AG09319 (cell line): ENCODE data around the gene OSM.

ENCODE experiments used
- DNase-seq: peaks from one replicate; pipeline ENCODE4 v3.0.0-alpha.2; 2010; ENCODE audit warnings: low read depth; ENCODE audit errors: extremely low read depth
- CTCF ChIP-seq: IDR thresholded peaks from 2 replicates; pipeline ENCODE4 v1.5.1; 2011; ENCODE audit warnings: low read depth, mild to moderate bottlenecking, inconsistent platforms, low read length, moderate library complexity

The OSM gene

DNA sequence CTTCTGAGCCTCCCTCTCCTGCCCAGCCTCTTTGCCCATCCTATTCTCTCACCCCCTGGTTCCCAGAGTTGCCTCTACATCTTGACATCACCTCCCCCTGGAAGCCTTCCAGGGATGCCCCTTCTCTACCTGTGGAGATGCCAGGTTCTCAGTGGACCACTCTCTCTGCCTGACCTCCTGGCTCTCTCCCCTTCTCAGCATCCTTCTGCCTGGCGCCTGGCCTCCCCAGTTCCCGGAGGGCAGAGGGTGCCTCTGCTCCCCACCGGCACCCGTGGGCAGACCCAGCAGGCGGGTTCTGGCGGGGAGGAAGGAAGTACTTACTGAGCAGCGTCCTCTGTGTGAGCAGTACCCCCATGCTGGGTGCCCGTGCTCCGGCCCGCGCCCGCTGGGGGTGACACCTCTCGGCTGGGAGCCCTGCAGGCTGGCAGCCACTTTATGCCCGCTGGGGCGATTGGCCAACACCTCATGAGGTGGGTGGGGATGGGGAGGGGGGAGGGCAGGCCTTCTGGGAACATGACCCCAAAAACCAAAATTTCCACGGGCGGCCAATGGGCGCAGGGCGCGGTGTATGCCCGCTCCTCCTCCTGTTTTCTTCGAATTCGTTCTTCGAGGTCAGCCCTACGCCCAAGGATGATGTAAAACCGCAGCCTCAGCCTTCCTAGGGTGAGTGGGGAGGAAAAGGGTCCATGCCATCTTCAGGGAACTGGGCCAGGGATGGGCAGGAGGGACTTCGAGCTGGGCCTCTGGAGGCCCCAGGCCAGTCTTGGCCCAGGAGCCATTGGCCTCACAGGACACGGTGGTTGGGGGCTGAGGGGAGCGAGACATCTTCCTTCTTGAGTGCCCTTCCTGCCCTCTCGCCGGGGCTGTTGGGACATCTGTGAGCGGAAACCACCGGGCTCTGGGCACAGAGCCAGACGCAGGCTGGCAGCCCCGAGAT is at the start of gene OSM:
Gene OSM, minus strand, starts transcription at position 407 of the 937 bp plus-strand sequence. Its CDS starts 52 bp downstream, at position 355.
- TF ChIP-seq CTCF = no peak
- DNase-seq = no peak

DNA sequence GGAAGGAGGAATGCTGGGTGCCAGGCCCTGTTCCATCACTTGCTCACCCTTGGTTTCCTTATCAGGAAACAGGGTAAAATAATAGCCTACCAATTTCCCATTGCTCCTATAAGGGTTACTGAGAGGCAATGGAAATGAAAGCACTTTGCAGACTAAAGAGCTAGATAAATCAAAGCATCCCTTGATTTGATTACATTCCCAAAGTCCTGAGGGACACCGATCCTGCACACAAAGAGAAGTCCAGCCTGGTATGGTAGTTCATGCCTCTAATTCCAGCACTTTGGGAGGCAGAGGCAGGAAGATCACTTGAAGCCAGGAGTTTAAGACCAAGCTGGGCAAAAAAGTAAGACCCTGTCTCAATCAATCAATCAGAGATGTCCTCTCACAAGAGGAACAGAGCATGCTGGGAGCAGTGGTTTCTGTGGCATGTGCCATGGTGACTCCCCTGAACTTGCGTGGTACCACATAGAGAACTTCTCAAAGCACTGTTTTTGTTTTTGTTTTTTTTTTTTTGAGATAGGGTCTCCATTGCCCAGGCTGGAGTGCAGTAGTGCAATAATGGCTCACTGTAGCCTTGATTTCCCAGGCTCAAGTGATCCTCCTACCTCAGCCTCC is 49.4 kb upstream of the OSM start:
- no peak for TF ChIP-seq CTCF
- no peak for DNase-seq

DNA sequence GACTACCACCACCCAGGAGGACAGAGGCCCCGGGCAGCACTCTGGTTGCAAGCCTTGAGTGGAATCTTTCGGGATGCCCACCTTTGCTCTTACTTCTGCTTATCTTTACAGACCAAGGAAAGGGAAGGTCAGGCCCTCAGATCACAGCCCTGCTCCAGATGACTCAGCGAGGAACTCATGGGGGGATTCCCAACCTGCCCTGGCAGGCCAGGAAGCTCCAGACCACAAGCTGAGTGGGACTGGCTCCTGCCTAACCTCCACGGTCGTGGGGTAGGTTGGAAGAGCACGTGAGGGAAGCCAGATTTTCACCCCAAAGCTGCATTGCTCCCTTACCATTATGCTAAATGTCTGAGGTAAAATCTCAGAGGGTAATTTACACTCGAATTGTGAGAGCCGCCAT is 48.3 kb upstream of the OSM start:
- DNase-seq = no peak

GRCh38 chr22:30313527-30314363 is 47.1 kb upstream of the OSM start:
- no peak for DNase-seq
- no peak for TF ChIP-seq CTCF

More for the DNA sequence above, 48.3 kb upstream of the OSM start:
- TF ChIP-seq CTCF = no peak

- peak; percentile 66 for DNase-seq
- no peak for TF ChIP-seq CTCF
Observed at GRCh38 chr22:30312053-30312452, 45.4 kb upstream of the OSM start.

- DNase-seq = peak; percentile 88
- TF ChIP-seq CTCF = no peak
Observed at GRCh38 chr22:30310881-30311771, 44.5 kb upstream of the OSM start.
